OCI-LY7 (cell line): ENCODE measurements around the gene IMMP2L.
"Not testable (repeated sequence)": the region's sequence is repeated elsewhere in the genome, so short reads cannot be mapped to it uniquely, and the experiment has no call there.

Experiments
- EZH2phosphoT487 ChIP-seq: fragments of 200-600 bp; sonication (generic); IDR thresholded peaks from 2 replicates; pipeline ENCODE4 v1.6.1; 2018; ENCODE audit warnings: low read depth, borderline replicate concordance, mild to moderate bottlenecking, mixed run types, antibody characterized with exemption, low read length, moderate library complexity, mixed read lengths
- TF ChIP-seq, protein P1 (sequence below): fragments of 200-600 bp; sonication (generic); conservative IDR thresholded peaks from 2 replicates; pipeline ENCODE4 v1.5.1; 2014; ENCODE audit warnings: mild to moderate bottlenecking, antibody characterized with exemption, low read length, moderate library complexity, mixed read lengths

DNA sequence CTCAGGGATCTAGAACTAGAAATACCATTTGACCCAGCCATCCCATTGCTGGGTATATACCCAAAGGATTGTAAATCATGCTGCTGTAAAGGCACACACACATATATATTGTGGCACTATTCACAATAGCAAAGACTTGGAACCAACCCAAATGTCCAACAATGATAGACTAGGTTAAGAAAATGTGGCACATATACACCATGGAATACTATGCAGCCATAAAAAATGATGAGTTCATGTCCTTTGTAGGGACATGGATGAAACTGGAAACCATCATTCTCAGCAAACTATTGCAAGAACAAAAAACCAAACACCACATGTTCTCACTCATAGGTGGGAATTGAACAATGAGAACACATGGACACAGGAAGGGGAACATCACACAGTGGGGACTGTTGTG lies 56.9 kb downstream of the IMMP2L start:
- TF ChIP-seq, protein P1, sequence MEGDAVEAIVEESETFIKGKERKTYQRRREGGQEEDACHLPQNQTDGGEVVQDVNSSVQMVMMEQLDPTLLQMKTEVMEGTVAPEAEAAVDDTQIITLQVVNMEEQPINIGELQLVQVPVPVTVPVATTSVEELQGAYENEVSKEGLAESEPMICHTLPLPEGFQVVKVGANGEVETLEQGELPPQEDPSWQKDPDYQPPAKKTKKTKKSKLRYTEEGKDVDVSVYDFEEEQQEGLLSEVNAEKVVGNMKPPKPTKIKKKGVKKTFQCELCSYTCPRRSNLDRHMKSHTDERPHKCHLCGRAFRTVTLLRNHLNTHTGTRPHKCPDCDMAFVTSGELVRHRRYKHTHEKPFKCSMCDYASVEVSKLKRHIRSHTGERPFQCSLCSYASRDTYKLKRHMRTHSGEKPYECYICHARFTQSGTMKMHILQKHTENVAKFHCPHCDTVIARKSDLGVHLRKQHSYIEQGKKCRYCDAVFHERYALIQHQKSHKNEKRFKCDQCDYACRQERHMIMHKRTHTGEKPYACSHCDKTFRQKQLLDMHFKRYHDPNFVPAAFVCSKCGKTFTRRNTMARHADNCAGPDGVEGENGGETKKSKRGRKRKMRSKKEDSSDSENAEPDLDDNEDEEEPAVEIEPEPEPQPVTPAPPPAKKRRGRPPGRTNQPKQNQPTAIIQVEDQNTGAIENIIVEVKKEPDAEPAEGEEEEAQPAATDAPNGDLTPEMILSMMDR: not testable (repeated sequence)
- not testable (repeated sequence) for TF ChIP-seq EZH2phosphoT487
